Measurements from ENCODE around the gene GPATCH2.

Gene GPATCH2

DNA sequence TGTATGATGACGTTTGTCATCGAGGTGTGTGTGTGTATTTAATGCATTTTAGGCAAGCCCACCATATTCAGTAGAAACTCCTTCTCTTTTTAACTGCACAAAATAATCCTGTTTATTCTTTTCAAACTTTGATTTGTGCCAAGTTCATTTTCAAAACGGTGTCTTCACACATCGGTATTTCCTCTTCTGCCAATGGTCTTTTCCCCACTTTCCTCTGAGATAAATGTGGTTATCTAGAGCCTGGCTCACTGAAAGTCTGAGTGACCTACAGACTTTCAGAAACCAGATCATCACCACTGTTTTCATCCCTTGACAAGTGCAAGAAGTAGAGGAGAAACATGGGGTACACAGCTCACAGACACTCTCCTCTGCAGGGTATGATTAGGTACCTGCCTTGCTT lies 69.4 kb downstream of the GPATCH2 start:
- Histone ChIP-seq H3K4me3 (ENCODE audit: insufficient read depth, low read depth, low read length, poor library complexity, severe bottlenecking) (no peak overlapping the region), H3K9me3 (ENCODE audit: control insufficient read depth, low read length) (no peaks in the 10 kb centered on the region), H3K27ac (ENCODE audit: insufficient read depth, low read length, poor library complexity, severe bottlenecking) (no peak overlapping the region), H3K27me3 (replicated peaks; ENCODE audit: control insufficient read depth, insufficient read depth, low read length, poor library complexity, severe bottlenecking) (no peaks in the 10 kb centered on the region), H3K4me1 (ENCODE audit: control insufficient read depth, insufficient read depth, low read length, poor library complexity, severe bottlenecking) (no peaks in the 10 kb centered on the region), H3K36me3 (ENCODE audit: control insufficient read depth, insufficient read depth, low read length) (no peaks in the 10 kb centered on the region)
- no peak for DNase-seq

DNA sequence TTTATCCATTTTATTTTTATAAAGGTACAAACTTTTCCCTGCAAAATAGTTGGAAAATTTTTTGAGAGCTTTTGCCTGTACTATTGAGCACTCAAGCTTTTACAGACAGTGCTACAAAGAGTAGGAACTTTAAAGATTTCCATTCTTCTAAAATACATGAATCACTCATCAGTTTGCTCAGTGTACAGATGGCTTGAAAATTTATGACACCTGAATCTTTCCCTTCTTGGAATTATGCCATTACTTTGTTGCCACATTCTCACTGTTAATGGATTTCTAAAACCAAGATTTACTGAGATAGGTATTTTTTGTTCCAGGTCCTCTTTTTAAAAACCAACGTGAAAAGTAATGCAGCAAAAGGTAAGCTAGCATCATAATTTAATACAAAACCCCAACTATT lies 76.0 kb downstream of the GPATCH2 start:
- Histone ChIP-seq H3K4me1 (ENCODE audit: control insufficient read depth, insufficient read depth, low read length, poor library complexity, severe bottlenecking) (no peaks in the 10 kb centered on the region), H3K36me3 (ENCODE audit: control insufficient read depth, insufficient read depth, low read length) (no peaks in the 10 kb centered on the region), H3K27me3 (replicated peaks; ENCODE audit: control insufficient read depth, insufficient read depth, low read length, poor library complexity, severe bottlenecking) (no peaks in the 10 kb centered on the region), H3K4me3 (ENCODE audit: insufficient read depth, low read depth, low read length, poor library complexity, severe bottlenecking) (no peak overlapping the region), H3K27ac (ENCODE audit: insufficient read depth, low read length, poor library complexity, severe bottlenecking) (no peak overlapping the region), H3K9me3 (ENCODE audit: control insufficient read depth, low read length) (no peaks in the 10 kb centered on the region)
- no peak for DNase-seq

DNA sequence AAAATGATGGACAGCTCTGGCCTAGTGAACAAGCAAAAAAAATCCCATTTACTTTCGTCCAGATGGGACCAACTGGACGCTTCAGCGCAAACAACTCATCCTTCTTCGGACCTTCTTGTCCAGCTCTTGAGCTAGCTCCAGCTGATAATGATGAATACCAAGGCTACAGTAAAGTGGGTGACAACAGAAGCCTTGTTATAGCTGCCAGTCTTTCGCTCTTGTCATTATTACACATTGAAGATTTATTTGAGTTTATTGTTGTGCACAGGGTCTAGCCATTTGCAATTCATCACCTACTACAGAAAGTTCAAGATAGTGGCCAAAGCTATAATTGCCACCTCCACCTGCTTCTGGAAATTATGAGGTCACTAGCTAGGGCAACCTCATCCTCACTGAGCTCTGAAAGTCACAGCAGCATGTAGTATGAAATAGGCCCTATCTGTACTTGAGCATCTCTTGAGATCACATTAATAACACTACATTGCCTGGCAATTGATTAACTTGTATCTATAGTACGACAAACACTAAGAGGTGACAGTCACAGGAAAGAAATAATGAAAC lies 76.9 kb downstream of the GPATCH2 start:
- Histone ChIP-seq H3K36me3 (ENCODE audit: control insufficient read depth, insufficient read depth, low read length) (no peaks in the 10 kb centered on the region), H3K27ac (ENCODE audit: insufficient read depth, low read length, poor library complexity, severe bottlenecking) (no peak overlapping the region), H3K4me1 (ENCODE audit: control insufficient read depth, insufficient read depth, low read length, poor library complexity, severe bottlenecking) (no peaks in the 10 kb centered on the region), H3K27me3 (replicated peaks; ENCODE audit: control insufficient read depth, insufficient read depth, low read length, poor library complexity, severe bottlenecking) (no peaks in the 10 kb centered on the region), H3K9me3 (ENCODE audit: control insufficient read depth, low read length) (no peaks in the 10 kb centered on the region), H3K4me3 (ENCODE audit: insufficient read depth, low read depth, low read length, poor library complexity, severe bottlenecking) (no peak overlapping the region)
- no peak for DNase-seq

DNA sequence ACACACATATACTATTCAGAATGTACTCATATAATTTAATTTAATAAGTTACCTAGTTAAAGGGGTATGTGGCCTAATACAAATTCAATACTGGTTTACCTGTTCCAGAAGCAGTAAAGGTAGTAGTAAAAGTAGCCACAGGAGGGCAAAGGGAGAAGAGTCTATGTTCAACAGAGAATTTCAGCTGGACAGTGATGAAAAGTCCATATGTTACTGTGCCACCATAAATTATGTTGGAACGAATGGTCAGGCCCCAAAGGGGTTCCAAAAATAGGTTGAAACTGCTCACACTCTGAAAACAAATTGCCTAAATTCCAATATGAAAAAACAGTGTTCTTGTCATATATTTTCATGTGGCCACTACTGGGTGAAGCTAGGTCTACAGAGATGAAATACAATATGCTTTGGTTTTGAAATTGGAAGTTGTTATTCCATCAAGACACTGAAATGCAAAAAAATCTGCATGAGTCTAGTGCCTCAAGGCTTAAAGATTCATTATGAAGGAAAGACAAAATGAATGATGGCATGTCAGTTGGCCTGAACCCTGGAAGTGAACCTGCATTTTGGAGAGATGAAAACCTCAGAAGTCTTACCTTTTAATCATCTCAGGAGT lies 78.4 kb downstream of the GPATCH2 start:
- no peak for DNase-seq
- no peaks in the 10 kb centered on the region for H3K4me1 ChIP-seq (ENCODE audit: control insufficient read depth, insufficient read depth, low read length, poor library complexity, severe bottlenecking)
- no peak overlapping the region for H3K27ac ChIP-seq (ENCODE audit: insufficient read depth, low read length, poor library complexity, severe bottlenecking)
- H3K4me3 ChIP-seq (ENCODE audit: insufficient read depth, low read depth, low read length, poor library complexity, severe bottlenecking): no peak overlapping the region
- no peaks in the 10 kb centered on the region for H3K36me3 ChIP-seq (ENCODE audit: control insufficient read depth, insufficient read depth, low read length)
- no peaks in the 10 kb centered on the region for H3K27me3 ChIP-seq (replicated peaks; ENCODE audit: control insufficient read depth, insufficient read depth, low read length, poor library complexity, severe bottlenecking)
- H3K9me3 ChIP-seq (ENCODE audit: control insufficient read depth, low read length): no peaks in the 10 kb centered on the region

DNA sequence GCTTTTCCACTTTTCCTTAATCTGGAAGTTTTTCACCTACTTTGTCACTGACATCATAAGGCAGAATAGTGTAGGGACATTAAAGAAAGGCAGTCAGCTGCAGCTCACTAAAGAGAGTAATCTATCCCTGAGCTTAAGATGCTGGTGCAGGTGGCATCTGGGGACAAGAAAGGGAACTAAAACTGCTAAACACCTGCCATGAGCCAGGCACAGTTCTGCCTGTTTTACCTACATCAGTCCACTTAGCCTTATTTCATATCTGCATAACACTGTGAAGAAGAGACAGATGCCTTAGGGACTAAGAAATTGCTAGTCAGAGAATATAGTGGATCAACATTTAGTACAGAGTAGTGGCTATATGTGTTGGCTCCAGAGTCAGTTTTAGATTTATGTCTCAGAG lies 88.1 kb downstream of the GPATCH2 start:
- Histone ChIP-seq H3K36me3 (ENCODE audit: control insufficient read depth, insufficient read depth, low read length) (no peaks in the 10 kb centered on the region), H3K4me3 (ENCODE audit: insufficient read depth, low read depth, low read length, poor library complexity, severe bottlenecking) (no peak overlapping the region)
- DNase-seq: no peak

DNA sequence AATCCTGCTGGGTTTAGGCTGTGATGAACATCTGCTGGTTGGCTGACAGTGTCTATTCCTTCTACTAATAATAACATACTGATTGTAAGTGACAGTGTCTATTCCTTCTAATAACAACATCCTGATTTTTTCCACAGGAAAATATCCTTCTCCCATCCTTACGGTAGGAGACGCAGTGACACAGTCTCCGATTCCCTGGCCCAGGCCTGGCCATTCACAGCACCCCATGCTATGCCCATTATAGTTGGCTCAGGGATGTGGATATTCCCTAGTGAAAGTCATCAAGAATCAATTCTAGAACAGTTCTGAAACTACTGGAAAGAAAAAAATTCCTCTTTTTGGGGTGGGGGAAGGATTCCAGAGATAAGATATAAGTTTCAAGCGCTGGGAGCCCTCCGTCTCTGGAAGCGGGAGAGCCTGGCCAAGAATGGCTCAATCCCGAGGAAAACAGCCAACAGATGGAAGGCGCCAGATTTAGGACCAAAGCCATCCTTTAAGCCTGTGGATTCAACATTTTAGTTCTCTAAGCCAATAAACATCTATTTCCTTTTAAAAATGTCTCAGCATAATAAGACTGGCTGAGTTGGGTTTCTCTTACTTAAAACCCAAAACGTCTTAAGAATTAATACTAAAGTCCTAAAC lies 88.6 kb downstream of the GPATCH2 start:
- Histone ChIP-seq H3K27ac (ENCODE audit: insufficient read depth, low read length, poor library complexity, severe bottlenecking) (no peak overlapping the region), H3K36me3 (ENCODE audit: control insufficient read depth, insufficient read depth, low read length) (no peaks in the 10 kb centered on the region), H3K9me3 (ENCODE audit: control insufficient read depth, low read length) (no peaks in the 10 kb centered on the region), H3K27me3 (replicated peaks; ENCODE audit: control insufficient read depth, insufficient read depth, low read length, poor library complexity, severe bottlenecking) (no peaks in the 10 kb centered on the region), H3K4me3 (ENCODE audit: insufficient read depth, low read depth, low read length, poor library complexity, severe bottlenecking) (no peak overlapping the region), H3K4me1 (ENCODE audit: control insufficient read depth, insufficient read depth, low read length, poor library complexity, severe bottlenecking) (no peaks in the 10 kb centered on the region)
- no peak for DNase-seq

More for the DNA sequence above, 88.1 kb downstream of the GPATCH2 start:
- Histone ChIP-seq H3K9me3 (ENCODE audit: control insufficient read depth, low read length) (no peaks in the 10 kb centered on the region), H3K27ac (ENCODE audit: insufficient read depth, low read length, poor library complexity, severe bottlenecking) (no peak overlapping the region), H3K27me3 (replicated peaks; ENCODE audit: control insufficient read depth, insufficient read depth, low read length, poor library complexity, severe bottlenecking) (no peaks in the 10 kb centered on the region), H3K4me1 (ENCODE audit: control insufficient read depth, insufficient read depth, low read length, poor library complexity, severe bottlenecking) (no peaks in the 10 kb centered on the region)

DNA sequence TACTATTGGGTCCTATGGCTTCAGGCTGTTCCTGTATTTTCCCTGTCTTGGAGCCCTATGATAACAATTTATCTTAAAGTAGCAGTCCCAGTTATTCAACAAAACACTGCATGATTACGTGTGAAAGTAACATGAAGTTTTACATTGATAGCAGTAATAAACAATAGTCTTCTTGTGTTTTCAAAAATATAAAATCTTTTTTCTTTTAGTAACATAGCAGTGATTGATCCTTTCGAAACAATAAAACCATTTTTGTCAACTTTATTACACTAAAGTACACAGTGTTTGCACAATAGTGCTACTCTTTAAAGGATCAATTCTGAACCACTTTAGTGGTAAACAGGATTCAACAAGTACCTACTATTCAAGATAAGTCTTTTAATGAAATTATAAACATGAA lies 90.6 kb downstream of the GPATCH2 start:
- no peaks in the 10 kb centered on the region for H3K36me3 ChIP-seq (ENCODE audit: control insufficient read depth, insufficient read depth, low read length)
- DNase-seq: no peak
- H3K27ac ChIP-seq (ENCODE audit: insufficient read depth, low read length, poor library complexity, severe bottlenecking): no peak overlapping the region
- no peaks in the 10 kb centered on the region for H3K27me3 ChIP-seq (replicated peaks; ENCODE audit: control insufficient read depth, insufficient read depth, low read length, poor library complexity, severe bottlenecking)
- no peaks in the 10 kb centered on the region for H3K4me1 ChIP-seq (ENCODE audit: control insufficient read depth, insufficient read depth, low read length, poor library complexity, severe bottlenecking)
- no peaks in the 10 kb centered on the region for H3K9me3 ChIP-seq (ENCODE audit: control insufficient read depth, low read length)
- H3K4me3 ChIP-seq (ENCODE audit: insufficient read depth, low read depth, low read length, poor library complexity, severe bottlenecking): no peak overlapping the region

DNA sequence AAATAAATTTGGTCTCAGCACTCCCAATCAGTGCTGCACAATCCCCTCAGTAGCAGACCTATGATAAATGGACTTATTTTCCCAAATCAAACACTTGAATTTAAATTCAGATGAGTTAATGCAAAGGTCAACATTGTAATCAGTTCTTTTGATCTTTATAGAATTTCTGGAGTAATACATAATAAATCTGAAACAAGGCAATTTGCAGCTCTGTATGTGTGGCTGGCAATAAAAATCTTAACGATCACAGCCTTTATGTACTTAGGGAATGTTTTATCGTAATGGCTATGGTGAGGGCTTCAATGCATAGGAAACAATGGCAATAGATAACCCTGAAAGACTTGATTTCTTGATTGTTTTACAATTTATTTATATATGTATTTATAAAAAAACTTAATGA lies 91.4 kb downstream of the GPATCH2 start:
- Histone ChIP-seq H3K36me3 (ENCODE audit: control insufficient read depth, insufficient read depth, low read length) (no peaks in the 10 kb centered on the region), H3K9me3 (ENCODE audit: control insufficient read depth, low read length) (no peaks in the 10 kb centered on the region), H3K4me3 (ENCODE audit: insufficient read depth, low read depth, low read length, poor library complexity, severe bottlenecking) (no peak overlapping the region), H3K27ac (ENCODE audit: insufficient read depth, low read length, poor library complexity, severe bottlenecking) (no peak overlapping the region), H3K27me3 (replicated peaks; ENCODE audit: control insufficient read depth, insufficient read depth, low read length, poor library complexity, severe bottlenecking) (no peaks in the 10 kb centered on the region), H3K4me1 (ENCODE audit: control insufficient read depth, insufficient read depth, low read length, poor library complexity, severe bottlenecking) (no peaks in the 10 kb centered on the region)
- no peak for DNase-seq

DNA sequence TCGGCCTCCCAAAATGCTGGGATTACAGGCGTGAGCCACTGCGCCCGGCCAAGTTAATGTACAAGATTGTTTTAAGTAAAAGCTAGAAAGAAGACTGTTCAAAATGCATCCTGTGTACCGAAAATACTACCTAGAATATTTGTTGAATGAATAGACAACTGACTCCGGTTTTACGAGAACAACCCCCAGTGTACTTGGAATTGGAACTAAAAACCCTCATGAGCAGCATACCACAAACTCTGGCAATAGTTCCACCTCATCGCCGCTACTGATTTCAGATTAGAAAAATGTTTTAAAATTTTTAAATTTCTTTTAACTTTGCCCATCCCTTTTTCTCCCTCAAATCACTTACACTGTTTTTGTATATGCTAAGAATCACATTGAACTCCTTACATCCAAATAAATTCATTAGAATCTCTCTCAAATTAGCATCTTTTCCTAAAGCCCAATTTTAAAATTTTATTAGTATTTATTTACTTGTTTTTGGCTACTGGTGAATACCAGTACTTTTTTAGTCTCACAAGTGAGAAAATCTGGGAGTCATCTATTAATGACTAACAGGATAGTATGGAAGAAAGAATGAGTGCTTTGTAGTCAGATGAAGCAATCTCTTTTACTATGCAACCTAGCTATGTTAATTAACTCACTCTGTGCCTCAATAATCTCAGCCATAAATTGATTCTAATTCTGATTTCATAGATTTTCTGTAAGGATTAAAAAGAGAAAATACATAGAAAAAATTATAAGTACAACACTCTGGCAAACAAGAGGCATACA lies 95.1 kb downstream of the GPATCH2 start:
- Histone ChIP-seq H3K27me3 (replicated peaks; ENCODE audit: control insufficient read depth, insufficient read depth, low read length, poor library complexity, severe bottlenecking) (no peaks in the 10 kb centered on the region), H3K4me3 (ENCODE audit: insufficient read depth, low read depth, low read length, poor library complexity, severe bottlenecking) (no peak overlapping the region), H3K4me1 (ENCODE audit: control insufficient read depth, insufficient read depth, low read length, poor library complexity, severe bottlenecking) (no peaks in the 10 kb centered on the region), H3K36me3 (ENCODE audit: control insufficient read depth, insufficient read depth, low read length) (no peaks in the 10 kb centered on the region), H3K27ac (ENCODE audit: insufficient read depth, low read length, poor library complexity, severe bottlenecking) (no peak overlapping the region), H3K9me3 (ENCODE audit: control insufficient read depth, low read length) (no peaks in the 10 kb centered on the region)
- no peak for DNase-seq

DNA sequence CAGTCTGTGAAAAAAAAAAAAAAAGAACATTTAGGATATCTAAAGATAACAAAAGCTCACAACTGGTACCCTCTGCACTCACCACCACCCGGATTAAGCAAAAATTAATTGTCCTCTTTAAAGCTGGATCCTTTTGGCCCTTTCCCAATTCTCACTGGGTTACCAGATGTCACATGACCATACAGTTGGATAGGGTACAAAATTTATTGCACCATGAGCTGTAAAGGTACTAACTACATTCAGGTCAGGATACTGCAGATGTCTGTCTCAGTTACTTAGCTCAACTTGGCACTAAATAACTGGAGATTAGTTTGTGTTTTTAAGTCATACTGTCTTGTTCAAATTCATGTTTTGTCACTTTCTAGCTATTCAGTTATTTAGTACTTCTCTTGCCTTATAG lies 96.3 kb downstream of the GPATCH2 start:
- Histone ChIP-seq H3K27me3 (replicated peaks; ENCODE audit: control insufficient read depth, insufficient read depth, low read length, poor library complexity, severe bottlenecking) (no peaks in the 10 kb centered on the region), H3K4me1 (ENCODE audit: control insufficient read depth, insufficient read depth, low read length, poor library complexity, severe bottlenecking) (no peaks in the 10 kb centered on the region), H3K9me3 (ENCODE audit: control insufficient read depth, low read length) (no peaks in the 10 kb centered on the region), H3K4me3 (ENCODE audit: insufficient read depth, low read depth, low read length, poor library complexity, severe bottlenecking) (no peak overlapping the region), H3K27ac (ENCODE audit: insufficient read depth, low read length, poor library complexity, severe bottlenecking) (no peak overlapping the region), H3K36me3 (ENCODE audit: control insufficient read depth, insufficient read depth, low read length) (no peaks in the 10 kb centered on the region)
- no peak for DNase-seq
